GM23248 (cell line): ENCODE data around the gene TPST1.

Experiments used
- EZH2 ChIP-seq: fragments of 200-600 bp; sonication (generic); IDR thresholded peaks from 2 replicates; pipeline ENCODE4 v1.6.1; 2018; ENCODE audit warnings: antibody characterized with exemption, mild to moderate bottlenecking; ENCODE audit not compliant: insufficient read depth, poor library complexity, severe bottlenecking
- EZH2phosphoT487 ChIP-seq: fragments of 200-600 bp; sonication (generic); IDR thresholded peaks from 2 replicates; pipeline ENCODE4 v1.6.1; 2018; ENCODE audit warnings: antibody characterized with exemption, moderate library complexity, mild to moderate bottlenecking, low read depth; ENCODE audit not compliant: insufficient read depth

DNA sequence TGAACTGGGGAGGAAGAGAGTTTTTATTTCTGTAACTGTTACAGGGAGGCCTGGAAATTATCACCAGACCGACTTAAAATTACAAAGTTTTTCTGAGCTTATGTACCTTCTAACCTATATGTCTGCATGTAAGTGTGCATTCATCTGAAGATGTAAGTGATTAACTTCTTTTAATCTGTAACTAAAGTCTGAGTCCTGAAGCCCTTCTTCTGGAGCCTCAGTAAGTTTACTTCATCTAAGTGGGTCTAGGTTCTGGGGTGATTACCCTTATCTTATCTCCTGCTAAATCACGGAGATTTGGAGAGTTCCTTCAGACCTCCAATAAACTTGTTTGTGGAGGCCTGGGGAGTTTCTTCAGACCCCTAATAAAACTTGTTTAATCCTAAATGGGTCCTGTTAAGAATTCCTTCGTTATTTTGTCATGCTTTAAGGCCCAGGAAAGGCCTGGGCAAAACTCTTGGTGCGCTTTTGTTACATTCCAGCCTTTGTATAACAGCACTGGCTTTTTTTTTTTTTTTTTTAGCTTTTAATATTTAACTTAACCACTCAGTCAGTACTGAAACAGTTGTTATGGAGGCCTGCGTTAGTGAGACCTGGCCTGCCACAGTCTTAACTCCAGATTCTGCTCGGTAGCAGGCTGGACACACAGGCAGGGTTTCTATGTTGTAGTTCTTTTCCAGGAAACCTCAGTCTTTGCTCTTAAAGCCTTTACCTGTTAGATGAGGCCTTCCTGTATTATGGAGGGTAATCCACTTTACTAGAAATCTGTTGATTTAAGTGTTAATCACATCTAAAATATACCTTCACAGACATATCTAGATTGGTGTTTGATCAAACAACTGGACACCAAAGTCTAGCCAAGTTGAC is 33.0 kb downstream of the TPST1 start:
- TF ChIP-seq EZH2 (no peak), EZH2phosphoT487 (no peak)
